ENCODE results near the gene SPSB4.

DNA sequence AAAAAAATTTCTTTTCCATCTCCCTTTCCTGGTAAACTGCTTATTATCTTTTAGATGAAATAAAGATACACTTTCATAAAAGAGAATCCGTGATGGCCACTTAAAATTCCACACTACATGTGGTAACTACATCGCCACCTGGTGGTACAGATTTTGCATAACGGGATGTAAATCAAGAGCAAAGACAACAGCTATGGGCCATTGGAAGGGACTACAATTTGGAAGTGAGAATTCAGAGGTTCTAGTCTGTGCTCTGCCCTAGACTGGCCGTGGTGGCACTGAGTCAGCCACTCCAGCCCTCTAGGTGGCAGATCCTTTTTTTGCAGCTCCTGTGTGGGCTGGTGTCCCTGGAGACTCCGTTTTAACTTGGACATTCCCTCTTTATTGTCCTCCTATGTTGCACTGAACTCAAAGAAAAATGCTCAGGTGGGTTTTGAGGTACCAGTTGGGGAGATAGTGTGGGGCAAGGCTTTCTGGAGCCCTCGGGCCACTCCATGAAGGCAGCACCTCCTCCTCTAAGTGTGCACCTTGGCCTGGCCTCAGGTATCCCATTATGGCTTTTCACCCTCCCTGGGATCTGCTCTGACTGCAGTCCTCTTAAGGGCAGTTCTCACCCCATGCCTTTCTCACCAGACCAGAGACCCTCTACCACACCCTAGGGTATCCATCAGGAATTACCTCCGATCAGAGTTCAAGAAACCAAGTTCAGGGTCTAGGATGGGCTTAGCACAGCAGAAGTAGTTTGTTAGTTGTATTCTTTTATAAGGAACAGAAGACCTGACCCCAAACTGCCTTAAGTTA, 54.9 kb downstream of the SPSB4 start:
- no peak for TF ChIP-seq POLR2A (IDR thresholded peaks at IDR 0.05)
- TF ChIP-seq POLR2AphosphoS5 (IDR thresholded peaks at IDR 0.05): no peak
